HL-60 (cell line): ENCODE data around the gene ITGA2B.

Source experiments
- DNase-seq, 2 experiments: peaks; one replicate each; pipeline ENCODE4 v3.0.0-alpha.2; 2010 to 2020; ENCODE audit warnings: low read depth in 1 of 2, low spot score in 1 of 2
- H3K27ac ChIP-seq: fragments of 250-450 bp; sonication (Bioruptor Pico); replicated peaks from 2 replicates; pipeline ENCODE4 v1.5.1; 2020; ENCODE audit warnings: mild to moderate bottlenecking, moderate library complexity
- H3K27me3 ChIP-seq: fragments of 250-450 bp; sonication (Bioruptor Pico); 2 replicates; pipeline ENCODE4 v1.5.1; 2021; ENCODE audit warnings: mild to moderate bottlenecking, moderate library complexity; ENCODE audit not compliant: insufficient read depth, poor library complexity, severe bottlenecking
- H3K4me3 ChIP-seq: replicated peaks from 2 replicates; pipeline ENCODE4 v1.5.1; 2011; ENCODE audit warnings: mild to moderate bottlenecking, control low read depth, low read length; ENCODE audit not compliant: insufficient read depth
- CTCF ChIP-seq: IDR thresholded peaks from one replicate; pipeline ENCODE4 v1.5.1; 2011; ENCODE audit warnings: low read length, control low read depth, inconsistent platforms; ENCODE audit not compliant: insufficient read depth
- GABPA ChIP-seq: IDR thresholded peaks from 2 replicates; pipeline ENCODE4 v1.6.1; 2012; ENCODE audit warnings: low read depth
- POLR2AphosphoS5 ChIP-seq: IDR thresholded peaks from 2 replicates; pipeline ENCODE4 v1.6.1; 2012; ENCODE audit warnings: low read depth
- REST ChIP-seq: IDR thresholded peaks from 2 replicates; pipeline ENCODE4 v1.6.1; 2012; ENCODE audit warnings: low read depth; ENCODE audit not compliant: insufficient replicate concordance
- SPI1 ChIP-seq: IDR thresholded peaks from 2 replicates; pipeline ENCODE4 v1.6.1; 2012; ENCODE audit warnings: low read depth, mild to moderate bottlenecking, borderline replicate concordance

The ITGA2B gene

GRCh38 chr17:44359458-44360143 lies 29.8 kb downstream of the ITGA2B start:
- no peak overlapping the region for H3K4me3 ChIP-seq
- no peak for DNase-seq

GRCh38 chr17:44359006-44359405 lies 30.4 kb downstream of the ITGA2B start:
- Histone ChIP-seq H3K27ac (no peak overlapping the region), H3K27me3 (peaks cover 39% of the 10 kb centered on the region), H3K4me3 (no peak overlapping the region)
- no peak for DNase-seq
- TF ChIP-seq GABPA (no peak), CTCF (no peak), REST (no peak), POLR2AphosphoS5 (no peak), SPI1 (no peak)

More at GRCh38 chr17:44359458-44360143, 29.8 kb downstream of the ITGA2B start:
- peaks cover 39% of the 10 kb centered on the region for H3K27me3 ChIP-seq
- H3K27ac ChIP-seq, result no peak overlapping the region
- TF ChIP-seq GABPA, result no peak
- no peak for TF ChIP-seq SPI1
- TF ChIP-seq REST, result no peak
- no peak for TF ChIP-seq CTCF
- no peak for TF ChIP-seq POLR2AphosphoS5

GRCh38 chr17:44358066-44358465 lies 31.4 kb downstream of the ITGA2B start:
- Histone ChIP-seq H3K27me3 (peaks cover 39% of the 10 kb centered on the region), H3K4me3 (no peak overlapping the region), H3K27ac (no peak overlapping the region)
- no peak for DNase-seq
- TF ChIP-seq POLR2AphosphoS5, result no peak
- TF ChIP-seq CTCF, result no peak
- no peak for TF ChIP-seq GABPA
- TF ChIP-seq REST, result no peak
- no peak for TF ChIP-seq SPI1
